K562 (cell line): ENCODE measurements around the gene PIGX. TPM values are rescaled to one million over a fixed set of nuclear protein-coding genes. Genes with fewer than 3 reads are reported as not detected.

ENCODE experiments used
- C11orf30 ChIP-seq: fragments of 450-650 bp; IDR thresholded peaks from 2 replicates; pipeline ENCODE4 v1.6.1; 2016; ENCODE audit warnings: low read depth, mild to moderate bottlenecking
- DNMT1 ChIP-seq: fragments of 450-650 bp; IDR thresholded peaks from 2 replicates; pipeline ENCODE4 v1.6.1; 2016; ENCODE audit warnings: antibody characterized with exemption, mild to moderate bottlenecking
- FOXM1 ChIP-seq, 2 experiments: fragments of 450-650 bp in 1 of 2; sonication (generic) in 1 of 2; formaldehyde crosslinking in 1 of 2; IDR thresholded peaks; 2 replicates each; pipeline versions ENCODE4 v1.6.1 to v1.9.0; 2017 to 2022; ENCODE audit warnings: low read depth in 2 of 2, mild to moderate bottlenecking in 2 of 2, missing genetic modification reagents in 1 of 2, moderate library complexity in 1 of 2
- GTF3C2 ChIP-seq: IDR thresholded peaks from 3 replicates; pipeline ENCODE4 v1.6.1; 2011; ENCODE audit warnings: borderline replicate concordance, mild to moderate bottlenecking, moderate library complexity; ENCODE audit not compliant: insufficient read length; ENCODE audit errors: extremely low read depth
- HDAC1 ChIP-seq, 2 experiments: fragments of 450-650 bp; IDR thresholded peaks; 2 replicates each; pipeline ENCODE4 v1.6.1; 2016 to 2017; ENCODE audit warnings: inconsistent platforms in 1 of 2, mild to moderate bottlenecking in 1 of 2, moderate library complexity in 1 of 2
- HOMEZ ChIP-seq: fragments of 250-450 bp; sonication (Bioruptor Pico); IDR thresholded peaks from 2 replicates; pipeline ENCODE4 v1.4.0; 2020; ENCODE audit warnings: mild to moderate bottlenecking, moderate library complexity
- KDM2B ChIP-seq: fragments of 250-450 bp; sonication (Bioruptor Pico); IDR thresholded peaks from 2 replicates; pipeline ENCODE4 v1.8.0; 2021; ENCODE audit warnings: mild to moderate bottlenecking, moderate library complexity
- LARP7 ChIP-seq: fragments of 450-650 bp; IDR thresholded peaks from 2 replicates; pipeline ENCODE4 v1.6.1; 2016
- LCOR ChIP-seq: sonication (generic); formaldehyde crosslinking; IDR thresholded peaks from 2 replicates; pipeline ENCODE4 v1.8.0; 2022; ENCODE audit warnings: mild to moderate bottlenecking, missing genetic modification reagents
- MITF ChIP-seq: IDR thresholded peaks from 2 replicates; pipeline ENCODE4 v1.6.1; 2014; ENCODE audit warnings: antibody characterized with exemption
- NRF1 ChIP-seq, 2 experiments: fragments of 450-650 bp; IDR thresholded peaks in 1 of 2; conservative IDR thresholded peaks in 1 of 2; 2 replicates each; pipeline ENCODE4 v1.6.1; 2014; ENCODE audit warnings: mild to moderate bottlenecking in 2 of 2
- PHB ChIP-seq: fragments of 250-450 bp; sonication (Bioruptor Pico); IDR thresholded peaks from 2 replicates; pipeline ENCODE4 v1.5.0; 2021
- PHF20 ChIP-seq: fragments of 450-650 bp; IDR thresholded peaks from 2 replicates; pipeline ENCODE4 v1.6.1; 2018; ENCODE audit not compliant: partially characterized antibody
- PHF21A ChIP-seq: fragments of 450-650 bp; IDR thresholded peaks from 2 replicates; pipeline ENCODE4 v1.6.1; 2017; ENCODE audit warnings: low read depth, borderline replicate concordance
- PRPF4 ChIP-seq: fragments of 200-400 bp; formaldehyde crosslinking; IDR thresholded peaks from one replicate; pipeline ENCODE4 v1.6.1; 2017; ENCODE audit warnings: low read length, low read depth, mild to moderate bottlenecking; ENCODE audit not compliant: insufficient read depth, poor library complexity, severe bottlenecking
- RBM39 ChIP-seq: fragments of 200-400 bp; formaldehyde crosslinking; optimal IDR thresholded peaks from 2 replicates; pipeline ENCODE3; 2018; ENCODE audit warnings: low read depth, low read length
- SLC30A9 ChIP-seq: fragments of 250-450 bp; sonication (Bioruptor Pico); IDR thresholded peaks from 2 replicates; pipeline ENCODE4 v1.8.0; 2022; ENCODE audit warnings: mild to moderate bottlenecking, moderate library complexity
- SRF ChIP-seq, 2 experiments: fragments of 250-450, 450-650 bp in 1 of 2; sonication (Bioruptor Pico) in 1 of 2; sonication (generic) in 1 of 2; formaldehyde crosslinking; IDR thresholded peaks; 2 replicates each; pipeline versions ENCODE4 v1.5.0 to v1.5.1; 2020 to 2022; ENCODE audit warnings: mild to moderate bottlenecking in 1 of 2, missing genetic modification reagents in 1 of 2
- SRSF3 ChIP-seq: fragments of 200-400 bp; formaldehyde crosslinking; IDR thresholded peaks from 2 replicates; pipeline ENCODE4 v1.6.1; 2016; ENCODE audit warnings: mild to moderate bottlenecking, low read length, moderate library complexity; ENCODE audit not compliant: insufficient read depth
- SUPT5H ChIP-seq: fragments of 450-650 bp; IDR thresholded peaks from 2 replicates; pipeline ENCODE4 v1.6.1; 2016
- XRCC4 ChIP-seq: IDR thresholded peaks from one replicate; pipeline ENCODE4 v1.6.1; 2011; ENCODE audit not compliant: insufficient read depth, insufficient read length; ENCODE audit errors: extremely low read depth
- ZBTB1 ChIP-seq: sonication (generic); formaldehyde crosslinking; IDR thresholded peaks from 2 replicates; pipeline ENCODE4 v1.8.1; 2023; ENCODE audit warnings: missing genetic modification reagents, low read depth, mild to moderate bottlenecking, borderline replicate concordance
- ZNF253 ChIP-seq: fragments of 250-450 bp; sonication (Bioruptor Pico); conservative IDR thresholded peaks from 2 replicates; pipeline ENCODE4 v1.6.1; 2021; ENCODE audit warnings: mild to moderate bottlenecking
- polyA plus RNA-seq, 8 experiments: library from polyadenylated mRNA; depleted of rRNA in 4 of 8; stranded (reverse) in 5 of 8; unstranded in 3 of 8; fragments of >200 nt; fragmentation: Nextera tagmentation in 2 of 8; fragmentation: Illumina TruSeq in 1 of 8; extraction: Ambion mirVana in 2 of 8; extraction: Trizol in 1 of 8; gene quantifications; 2 replicates each; pipeline versions ENCODE4 v1.2.1 to v1.2.3, GENCODE V29; 2011 to 2014; ENCODE audit warnings: inconsistent platforms in 1 of 8, missing spikeins in 1 of 8
- total RNA-seq, 7 experiments: library from RNA; depleted of rRNA in 6 of 7; stranded (reverse); fragments of >200 nt in 6 of 7; fragmentation: Illumina TruSeq in 2 of 7; extraction: Trizol in 2 of 7; gene quantifications; 2 replicates each; pipeline versions ENCODE4 v1.2.1 to v1.2.3, GENCODE V29; 2011 to 2021; ENCODE audit warnings: low replicate concordance in 1 of 7

PIGX gene
- total and polyA plus RNA-seq, 9 of the 15 experiments (the other 6 are each of a cell fraction or from before 2014, with no cell fraction given) = 3.7 to 36.3 (median 26.9) TPM

GRCh38 chr3:196739671-196740480 is 27.7 kb downstream of the PIGX start, which contains the start of gene PAK2 (continued):
- TF ChIP-seq HOMEZ (CRISPR knock-in tag) = 0 out of 2 replicates have a peak, but pooled peaks have one; percentile 40
- no peak for TF ChIP-seq GTF3C2
- no peak for TF ChIP-seq SRSF3
- TF ChIP-seq SRF (CRISPR knock-in tag; IDR thresholded peaks at IDR 0.05) = peak in 1 of 2 experiments; percentile 52; a peak in 1 of 4 replicates
- TF ChIP-seq RBM39 = no peak
- no peak for TF ChIP-seq XRCC4
- TF ChIP-seq ZBTB1 (CRISPR knock-in tag) = peak; percentile 47; the same call in 1 of the 2 replicates
- peak; percentile 85 to 88 for TF ChIP-seq NRF1 (conservative IDR thresholded peaks at IDR 0.05 in 1 of 2, IDR thresholded peaks at IDR 0.05 in 1 of 2)
- no peak for TF ChIP-seq LARP7
- peak; percentile 49; the same call in 1 of the 2 replicates for TF ChIP-seq LCOR
- peak; percentile 35 for TF ChIP-seq PHF20
- TF ChIP-seq ZNF253 (CRISPR knock-in tag) = no peak
- no peak for TF ChIP-seq DNMT1
- no peak for TF ChIP-seq SLC30A9
- TF ChIP-seq SUPT5H = peak; percentile 84
- 0 out of 2 replicates have a peak, but pooled peaks have one; percentile 12 for TF ChIP-seq MITF
- no peak for TF ChIP-seq PRPF4
- TF ChIP-seq PHF21A = no peak
- no peak for TF ChIP-seq FOXM1 (IDR thresholded peaks at IDR 0.05; ENCODE audit: low read depth)
- TF ChIP-seq FOXM1 (CRISPR knock-in tag; IDR thresholded peaks at IDR 0.05; ENCODE audit: low read depth) = no peak
- TF ChIP-seq C11orf30 = no peak
- peak in 1 of 2 experiments; percentile 44; a peak in 1 of 4 replicates for TF ChIP-seq HDAC1 (IDR thresholded peaks at IDR 0.05)
- TF ChIP-seq PHB = no peak
- no peak for TF ChIP-seq KDM2B (CRISPR knock-in tag)
